GM20431 (cell line): ENCODE results near the gene GNPDA2.

Experiments used
- in situ Hi-C: fragments of 300-500 bp; cut with MseI, MboI; formaldehyde crosslinking; loops from one replicate; pipeline ENCODE4 v1.15.0; 2020; ENCODE audit warnings: low sequenced_read_pairs; ENCODE audit not compliant: unreplicated experiment

GNPDA2 gene

GRCh38 chr4:44700427-44700826 is 25.9 kb downstream of the GNPDA2 start:
- in situ Hi-C loops, result no loop called here

DNA sequence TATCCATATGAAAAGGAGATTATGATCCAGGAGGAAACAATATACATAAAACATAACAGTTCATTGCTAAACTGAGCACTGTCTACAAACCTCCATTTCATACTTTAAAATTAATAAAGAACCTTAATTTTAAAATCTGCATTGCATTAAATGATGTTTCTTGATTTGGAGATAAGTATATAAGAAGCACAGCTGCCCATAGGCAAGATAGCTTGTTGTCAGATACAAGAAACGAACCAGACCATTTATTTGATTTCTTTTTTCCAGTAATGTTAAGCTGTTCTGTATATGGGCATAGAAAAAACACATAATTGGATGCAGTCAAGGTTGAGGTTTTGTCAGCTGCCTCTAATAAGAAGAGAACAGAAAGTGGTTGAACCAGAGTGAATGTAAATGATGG is 41.7 kb downstream of the GNPDA2 start:
- in situ Hi-C loops, result no loop called here

DNA sequence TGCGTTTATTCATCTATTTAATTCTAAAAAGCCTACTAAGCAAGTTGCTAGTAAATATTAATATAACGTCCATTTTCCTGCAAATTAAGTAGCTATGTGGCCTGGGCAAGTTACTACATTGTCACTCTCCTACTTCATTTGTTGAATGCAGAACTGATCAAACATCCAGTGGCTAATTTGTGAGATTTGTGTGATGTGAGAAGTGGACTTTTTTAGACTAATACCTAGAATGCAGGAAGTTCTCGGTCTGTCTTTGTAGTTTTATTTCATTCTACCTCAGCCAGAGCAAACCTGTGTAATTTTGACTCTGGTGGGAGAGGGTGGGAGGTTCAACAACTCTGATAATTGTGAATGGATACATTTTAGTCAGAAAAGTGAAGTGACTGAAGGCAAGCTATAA is 47.3 kb downstream of the GNPDA2 start:
- in situ Hi-C loops, result no loop called here

GRCh38 chr4:44678094-44679041 is 48.0 kb downstream of the GNPDA2 start, which contains the start of gene GUF1:
TSS of gene GUF1 (plus strand) at chr4:44678420. CDS start at chr4:44678623, 203 bp downstream.
- in situ Hi-C loops, result no loop called here

- in situ Hi-C loops, result no loop called here
Measured at GRCh38 chr4:44675366-44675765, 51.0 kb downstream of the GNPDA2 start.

GRCh38 chr4:44674471-44674870 is 51.9 kb downstream of the GNPDA2 start:
- in situ Hi-C loops, result no loop called here

GRCh38 chr4:44671636-44672035 is 54.7 kb downstream of the GNPDA2 start:
- in situ Hi-C loops, result no loop called here

GRCh38 chr4:44670506-44671199 is 55.7 kb downstream of the GNPDA2 start:
- in situ Hi-C loops, result no loop called here

- in situ Hi-C loops, result no loop called here
Measured at GRCh38 chr4:44668526-44668925, 57.8 kb downstream of the GNPDA2 start.

- in situ Hi-C loops, result no loop called here
Measured at GRCh38 chr4:44663539-44664263, 62.7 kb downstream of the GNPDA2 start.

DNA sequence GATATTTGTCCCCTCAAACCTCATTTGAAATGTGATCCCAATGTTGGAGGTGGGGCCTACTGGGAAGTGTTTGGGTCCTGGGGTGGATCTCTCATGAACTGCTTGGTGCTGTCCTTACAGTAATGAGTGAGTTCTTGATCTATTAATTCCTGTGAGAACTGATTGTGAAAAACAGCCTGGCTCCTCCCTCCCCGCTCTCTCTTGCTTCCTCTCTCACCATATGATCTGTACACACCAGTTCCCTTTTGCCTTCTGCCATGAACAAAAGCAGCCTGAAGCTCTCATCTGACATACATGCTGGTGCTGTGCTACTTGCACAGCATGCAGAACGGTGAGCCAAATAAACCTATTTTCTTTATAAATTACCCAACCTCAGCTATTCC is 63.7 kb downstream of the GNPDA2 start:
- in situ Hi-C loops, result no loop called here

- in situ Hi-C loops, result no loop called here
Measured at GRCh38 chr4:44661940-44662622, 64.3 kb downstream of the GNPDA2 start.

DNA sequence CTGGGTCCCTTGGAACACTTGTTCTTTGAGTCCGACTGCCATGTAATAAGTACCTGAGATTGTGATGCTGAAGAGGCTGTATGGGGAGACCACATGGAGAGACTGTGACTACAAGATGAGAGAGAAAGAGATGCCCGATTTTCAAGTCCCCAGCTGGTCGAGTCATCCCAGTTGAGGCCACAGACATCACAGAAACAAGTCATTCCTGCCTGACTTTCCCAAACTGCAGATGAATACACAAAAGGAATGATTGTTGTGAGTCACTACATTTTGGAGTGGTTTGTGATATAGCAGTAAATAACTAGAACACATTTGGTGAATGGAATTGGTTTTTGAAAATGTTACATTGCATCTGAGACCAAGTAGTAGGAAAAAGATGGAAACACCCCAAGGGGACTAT is 66.0 kb downstream of the GNPDA2 start:
- in situ Hi-C loops, result no loop called here

GRCh38 chr4:44652002-44652401 is 74.4 kb downstream of the GNPDA2 start:
- in situ Hi-C loops, result no loop called here
